IMR-90 (cell line): ENCODE measurements around the gene FRK. TPM values are rescaled to one million over a fixed set of nuclear protein-coding genes. Genes with fewer than 3 reads are reported as not detected.

ENCODE experiments used
- ATAC-seq: fragments of 200-7000 bp; cut with Tn5 transposase; 2 replicates; pipeline ENCODE4 v1.9.1; 2020; ENCODE audit warnings: low read depth, mild to moderate bottlenecking, moderate library complexity
- BruUV-seq: library from RNA; stranded (reverse); fragments of 400-500 nt; replicated peaks from 2 replicates; lab custom pipeline; 2021; lab: Mats Ljungman, UMichigan
- CTCF ChIA-PET: fragments of 300-600 bp; formaldehyde crosslinking; extraction: SDS; loops from one replicate; lab custom pipeline; 2021; ENCODE audit warnings: antibody characterized with exemption; lab: Yijun Ruan, JAX
- POLR2A ChIA-PET: fragments of 300-600 bp; sonication (Branson Sonifier 250); formaldehyde crosslinking; loops from one replicate; lab custom pipeline; 2022; ENCODE audit warnings: antibody characterized with exemption; ENCODE audit not compliant: unreplicated experiment; lab: Charles Lee
- DNase-seq: peaks from one replicate; pipeline ENCODE4 v3.0.0; 2013
- H2AFZ ChIP-seq: replicated peaks from 2 replicates; pipeline ENCODE3; 2013; ENCODE audit warnings: low read length, mild to moderate bottlenecking; ENCODE audit not compliant: poor library complexity
- H2AK5ac ChIP-seq: 2 replicates; pipeline ENCODE4 v1.6.1; 2013; ENCODE audit warnings: low read depth, low read length, inconsistent platforms
- H2AK9ac ChIP-seq: replicated peaks from 2 replicates; pipeline ENCODE3; 2013; ENCODE audit warnings: mild to moderate bottlenecking, low read depth, low read length, moderate library complexity; ENCODE audit not compliant: poor library complexity
- H2BK120ac ChIP-seq: 2 replicates; pipeline ENCODE4 v1.6.1; 2013; ENCODE audit warnings: low read depth, low read length, inconsistent platforms
- H2BK15ac ChIP-seq: 3 replicates; pipeline ENCODE4 v1.6.1; 2013; ENCODE audit warnings: low read depth, low read length, inconsistent platforms
- H2BK20ac ChIP-seq: 2 replicates; pipeline ENCODE4 v1.6.1; 2013; ENCODE audit warnings: low read depth, mild to moderate bottlenecking, inconsistent platforms, low read length, moderate library complexity
- H2BK5ac ChIP-seq: 2 replicates; pipeline ENCODE4 v1.6.1; 2013; ENCODE audit warnings: mild to moderate bottlenecking, low read depth, low read length, inconsistent platforms; ENCODE audit not compliant: poor library complexity, severe bottlenecking
- H3K14ac ChIP-seq: replicated peaks from 2 replicates; pipeline ENCODE4 v1.6.1; 2013; ENCODE audit warnings: low read depth, low read length, inconsistent platforms
- H3K18ac ChIP-seq: 2 replicates; pipeline ENCODE4 v1.6.1; 2013; ENCODE audit warnings: low read depth, low read length, control low read depth
- H3K23ac ChIP-seq: 2 replicates; pipeline ENCODE4 v1.6.1; 2013; ENCODE audit warnings: low read depth, low read length, inconsistent platforms
- H3K27ac ChIP-seq: 2 replicates; pipeline ENCODE4 v1.5.1; 2013; ENCODE audit warnings: mild to moderate bottlenecking, control low read depth, low read length; ENCODE audit not compliant: insufficient read depth
- H3K27me3 ChIP-seq: 2 replicates; pipeline ENCODE4 v1.6.1; 2013; ENCODE audit warnings: low read length; ENCODE audit not compliant: control insufficient read depth, insufficient read depth
- H3K36me3 ChIP-seq: 2 replicates; pipeline ENCODE4 v1.6.1; 2013; ENCODE audit warnings: low read length, mixed read lengths; ENCODE audit not compliant: control insufficient read depth, insufficient read depth
- H3K4ac ChIP-seq: 2 replicates; pipeline ENCODE4 v1.6.1; 2013; ENCODE audit warnings: low read depth, low read length, inconsistent platforms
- H3K4me1 ChIP-seq: 2 replicates; pipeline ENCODE4 v1.6.1; 2013; ENCODE audit warnings: low read length, mixed read lengths; ENCODE audit not compliant: control insufficient read depth, insufficient read depth
- H3K4me2 ChIP-seq: 2 replicates; pipeline ENCODE4 v1.6.1; 2013; ENCODE audit warnings: low read depth, mild to moderate bottlenecking, control low read depth, low read length, moderate library complexity
- H3K4me3 ChIP-seq: 2 replicates; pipeline ENCODE4 v1.5.1; 2013; ENCODE audit warnings: low read depth, mild to moderate bottlenecking, control low read depth, low read length, moderate library complexity; ENCODE audit not compliant: insufficient read depth
- H3K56ac ChIP-seq: 2 replicates; pipeline ENCODE4 v1.6.1; 2013; ENCODE audit warnings: low read length, inconsistent platforms; ENCODE audit not compliant: insufficient read depth; ENCODE audit errors: extremely low read depth
- H3K79me1 ChIP-seq, 2 experiments: 2 replicates each; pipeline ENCODE4 v1.6.1; 2013; ENCODE audit warnings: low read length in 2 of 2, inconsistent platforms in 1 of 2, low read depth in 1 of 2
- H3K9ac ChIP-seq: 2 replicates; pipeline ENCODE4 v1.6.1; 2013; ENCODE audit warnings: low read depth, low read length, control low read depth
- H3K9me1 ChIP-seq: 2 replicates; pipeline ENCODE4 v1.6.1; 2013; ENCODE audit warnings: low read length, inconsistent platforms; ENCODE audit not compliant: insufficient read depth
- H3K9me3 ChIP-seq: 2 replicates; pipeline ENCODE4 v1.6.1; 2013; ENCODE audit warnings: low read length; ENCODE audit not compliant: control insufficient read depth, insufficient read depth
- H4K20me1 ChIP-seq: 2 replicates; pipeline ENCODE4 v1.6.1; 2013; ENCODE audit warnings: low read length, inconsistent platforms; ENCODE audit not compliant: insufficient read depth
- H4K5ac ChIP-seq: 2 replicates; pipeline ENCODE4 v1.6.1; 2013; ENCODE audit warnings: mild to moderate bottlenecking, low read depth, low read length, control low read depth
- H4K8ac ChIP-seq, 2 experiments: 2 replicates each; pipeline ENCODE4 v1.6.1; 2013; ENCODE audit warnings: low read depth in 2 of 2, low read length in 2 of 2, control low read depth in 1 of 2, inconsistent platforms in 1 of 2
- H4K91ac ChIP-seq: 2 replicates; pipeline ENCODE4 v1.6.1; 2013; ENCODE audit warnings: low read depth, low read length, inconsistent platforms; ENCODE audit not compliant: insufficient read depth
- CEBPB ChIP-seq: IDR thresholded peaks from 2 replicates; pipeline ENCODE4 v1.6.1; 2012; ENCODE audit warnings: low read depth, low read length, improper control_type of control experiment
- CHD1 ChIP-seq: IDR thresholded peaks from 2 replicates; pipeline ENCODE4 v1.6.1; 2012; ENCODE audit warnings: low read depth, low read length, improper control_type of control experiment
- FOS ChIP-seq: fragments of 150-350 bp; IDR thresholded peaks from 2 replicates; pipeline ENCODE4 v1.6.1; 2016; ENCODE audit warnings: low read depth, low read length
- MAZ ChIP-seq: IDR thresholded peaks from 2 replicates; pipeline ENCODE4 v1.6.1; 2012; ENCODE audit warnings: low read depth, mild to moderate bottlenecking, low read length, improper control_type of control experiment, moderate library complexity, borderline replicate concordance
- RAD21 ChIP-seq: IDR thresholded peaks from 2 replicates; pipeline ENCODE4 v1.6.1; 2012; ENCODE audit warnings: low read length, improper control_type of control experiment
- RCOR1 ChIP-seq: IDR thresholded peaks from 2 replicates; pipeline ENCODE4 v1.6.1; 2012; ENCODE audit warnings: mild to moderate bottlenecking, low read length, improper control_type of control experiment; ENCODE audit not compliant: insufficient replicate concordance
- RFX5 ChIP-seq: IDR thresholded peaks from 2 replicates; pipeline ENCODE4 v1.8.0; 2012; ENCODE audit warnings: low read depth, mild to moderate bottlenecking, low read length, moderate library complexity
- SMC3 ChIP-seq: fragments of 150-350 bp; IDR thresholded peaks from 2 replicates; pipeline ENCODE4 v1.6.1; 2016; ENCODE audit warnings: low read depth, mild to moderate bottlenecking, antibody characterized with exemption, low read length, moderate library complexity
- USF2 ChIP-seq: fragments of 150-350 bp; IDR thresholded peaks from 2 replicates; pipeline ENCODE4 v1.6.1; 2017; ENCODE audit warnings: mild to moderate bottlenecking, antibody characterized with exemption, low read length, low read depth
- WGBS, 2 experiments: methylation state at CpG; one replicate each; pipeline versions ENCODE4 v1.1.5 to v1.1.7; 2013; ENCODE audit warnings: missing lambda C conversion rate in 2 of 2; ENCODE audit not compliant: insufficient read length in 1 of 2; ENCODE audit errors: extremely low coverage in 2 of 2; 5-methylcytosine and 5-hydroxymethylcytosine counted together
- dilution Hi-C: fragments of 300-500 bp; cut with HindIII; formaldehyde crosslinking; loops from one replicate; pipeline ENCODE4 v1.14.3; 2018; ENCODE audit warnings: low sequenced_read_pairs; ENCODE audit not compliant: unreplicated experiment
- in situ Hi-C: fragments of 300-500 bp; cut with MboI; formaldehyde crosslinking; loops from 3 replicates; pipeline ENCODE4 v1.14.3; 2019; ENCODE audit warnings: low sequenced_read_pairs, inconsistent platforms, mixed read lengths
- intact Hi-C: fragments of 100-400 bp; cut with micrococcal nuclease; formaldehyde crosslinking; loops from 2 replicates; pipeline ENCODE4 v1.10.0; 2022
- polyA plus RNA-seq, 3 experiments: library from polyadenylated mRNA; depleted of rRNA; stranded (reverse); fragments of >200 nt; gene quantifications; 2 replicates each; pipeline ENCODE4 v1.2.3, GENCODE V29; 2012; ENCODE audit warnings: low replicate concordance in 1 of 3
- total RNA-seq: library from RNA; depleted of rRNA; stranded (reverse); fragments of >200 nt; gene quantifications from 2 replicates; pipeline ENCODE4 v1.2.3, GENCODE V29; 2012

FRK gene
- total and polyA plus RNA-seq, 2 of the 4 experiments (the other 2 are of a cell fraction): under 0.01 to 0.02 TPM

GRCh38 chr6:115982453-115982852 is 78.2 kb downstream of the FRK start:
- DNase-seq (no peak), ATAC-seq (no peak)
- no peak overlapping the region for H2AFZ ChIP-seq
- BruUV-seq: no TSS peak
- H4K8ac ChIP-seq: no peak overlapping the region
- TF ChIP-seq RAD21 (no peak), FOS (no peak), CEBPB (no peak), RCOR1 (no peak), CHD1 (no peak), USF2 (no peak), RFX5 (no peak), MAZ (no peak), SMC3 (no peak)
- H2AK9ac ChIP-seq: no peak overlapping the region
- CTCF ChIA-PET: no interaction called here
- no CpG with 5 or more reads among the region's 2 CpGs for WGBS, 2 experiments
- H3K27ac ChIP-seq: no peak overlapping the region
- dilution Hi-C loops (no loop called here), in situ Hi-C loops (no loop called here), intact Hi-C loops (no loop called here)
- H3K27me3 ChIP-seq: no peaks in the 10 kb centered on the region
- no peaks in the 10 kb centered on the region for H3K79me1 ChIP-seq
- H3K14ac ChIP-seq: no peak overlapping the region
- no peak overlapping the region for H4K91ac ChIP-seq
- no peak overlapping the region for H2BK15ac ChIP-seq
- H3K56ac ChIP-seq: no peak overlapping the region
- no peak overlapping the region for H3K23ac ChIP-seq
- H3K9me1 ChIP-seq: no peaks in the 10 kb centered on the region
- no peak overlapping the region for H4K5ac ChIP-seq
- H3K4me1 ChIP-seq: no peaks in the 10 kb centered on the region
- H2AK5ac ChIP-seq: no peak overlapping the region
- no peak overlapping the region for H3K4me3 ChIP-seq
- no peak overlapping the region for H3K4ac ChIP-seq
- no peak overlapping the region for H2BK120ac ChIP-seq
- no peak overlapping the region for H3K18ac ChIP-seq
- no peak overlapping the region for H2BK20ac ChIP-seq
- no peak overlapping the region for H3K4me2 ChIP-seq
- no peak overlapping the region for H2BK5ac ChIP-seq
- no peak overlapping the region for H3K9ac ChIP-seq
- H3K9me3 ChIP-seq: no peaks in the 10 kb centered on the region
- no peaks in the 10 kb centered on the region for H3K36me3 ChIP-seq
- POLR2A ChIA-PET: no interaction called here
- no peaks in the 10 kb centered on the region for H4K20me1 ChIP-seq
